Measurements from ENCODE around the gene PHOX2B.

GRCh38 chr4:41746025-41746439 is 2.5 kb downstream of the PHOX2B start:
- TF ChIP-seq POLR2A (IDR thresholded peaks at IDR 0.05) (no peak), CTCF (IDR thresholded peaks at IDR 0.05 in 4 of 5, conservative IDR thresholded peaks at IDR 0.05 in 1 of 5) (no peak)
